AG04450 (cell line): Measurements from ENCODE around the gene IL23A. TPM values are rescaled to one million over a fixed set of nuclear protein-coding genes. Genes with fewer than 3 reads are reported as not detected.
A peak's percentile ranks its signal among the peaks of the same experiment; 100 is the strongest.

ENCODE experiments used
- CTCF ChIA-PET: fragments of 300-600, 350-600 bp; formaldehyde crosslinking; extraction: SDS; loops from one replicate; lab custom pipeline; 2022; ENCODE audit warnings: antibody characterized with exemption, inconsistent platforms; lab: Charles Lee
- POLR2A ChIA-PET: fragments of 350-600 bp; formaldehyde crosslinking; extraction: SDS; loops from one replicate; lab custom pipeline; 2021; ENCODE audit warnings: antibody characterized with exemption, inconsistent platforms; lab: Yijun Ruan, JAX
- DNase-seq: peaks from one replicate; pipeline ENCODE4 v3.0.0-alpha.2; 2011; ENCODE audit warnings: low read depth, low spot score
- H3K27ac ChIP-seq: one replicate; pipeline ENCODE4 v1.5.1; 2012; ENCODE audit warnings: low read depth, low read length, control low read depth
- H3K27me3 ChIP-seq: one replicate; pipeline ENCODE4 v1.6.0; 2012; ENCODE audit warnings: low read length; ENCODE audit not compliant: control insufficient read depth, insufficient read depth
- H3K4me3 ChIP-seq: 2 replicates; pipeline ENCODE4 v1.5.1; 2011; ENCODE audit warnings: mild to moderate bottlenecking, low read depth, low read length, control low read depth
- H3K9me3 ChIP-seq: 2 replicates; pipeline ENCODE4 v1.5.1; 2012; ENCODE audit warnings: low read length; ENCODE audit not compliant: control insufficient read depth, insufficient read depth
- CTCF ChIP-seq: IDR thresholded peaks from 2 replicates; pipeline ENCODE4 v1.5.1; 2011; ENCODE audit warnings: low read depth, low read length, control low read depth, inconsistent platforms
- polyA plus RNA-seq: library from polyadenylated mRNA; depleted of rRNA; stranded (reverse); fragments of >200 nt; gene quantifications from 2 replicates; pipeline ENCODE4 v1.2.3, GENCODE V29; 2011

Gene IL23A
- polyA plus RNA-seq, 1 experiment: not detected

GRCh38 chr12:56311003-56311402 lies 27.7 kb upstream of the IL23A start:
- Histone ChIP-seq H3K4me3 (no peak overlapping the region), H3K9me3 (no peaks in the 10 kb centered on the region; the same call in 1 of the 2 replicates), H3K27me3 (no peaks in the 10 kb centered on the region), H3K27ac (no peak overlapping the region)
- TF ChIP-seq CTCF: no peak
- no peak for DNase-seq
- ChIA-PET POLR2A (interaction anchor here (0.6 to 1.7 kb wide), 2 partner anchors 10 to 22 kb away, joined by 3 to 4 read pairs; no protein-coding TSS in a partner anchor), CTCF (interaction anchor here (0.5 to 2.3 kb wide), 3 partner anchors 21 to 153 kb away, joined by 3 to 6 read pairs (median 3); partner anchors contain the start of gene SMARCC2)

- Histone ChIP-seq H3K4me3 (peak overlapping the region; percentile 96), H3K27me3 (no peaks in the 10 kb centered on the region), H3K27ac (peak overlapping the region; percentile 68), H3K9me3 (no peaks in the 10 kb centered on the region; the same call in 1 of the 2 replicates)
- no peak for DNase-seq
- TF ChIP-seq CTCF: no peak
- ChIA-PET CTCF (interaction anchor here (0.5 to 3.1 kb wide), 6 partner anchors 43 to 442 kb away, joined by 3 to 16 read pairs (median 4); no protein-coding TSS in a partner anchor), POLR2A (interaction anchor here (0.7 to 2.8 kb wide), 16 partner anchors 10 to 149 kb away, joined by 3 to 21 read pairs (median 6); partner anchors contain the start of genes CS, IL23A, PAN2 and RNF41)
These were observed 23.4 kb upstream of the IL23A start for GRCh38 chr12:56315249-56315621.

- Histone ChIP-seq H3K27me3 (no peaks in the 10 kb centered on the region), H3K4me3 (peak within 1 kb of the TSS; percentile 96), H3K9me3 (no peaks in the 10 kb centered on the region; the same call in 1 of the 2 replicates), H3K27ac (peak within 1 kb of the TSS; percentile 92)
- POLR2A ChIA-PET: interaction anchor here (0.7 to 2.8 kb wide), 18 partner anchors 9 to 321 kb away, joined by 3 to 21 read pairs (median 6); partner anchors contain the start of genes CS, IL23A, PAN2 and RNF41
- no peak for TF ChIP-seq CTCF
- CTCF ChIA-PET: interaction anchor here (0.6 to 3.1 kb wide), 6 partner anchors 9 to 441 kb away, joined by 3 to 16 read pairs (median 4); no protein-coding TSS in a partner anchor
- DNase-seq: peak; percentile 88
These were observed 22.8 kb upstream of the IL23A start, which contains the start of gene CNPY2 for GRCh38 chr12:56315622-56316473. Gene CNPY2 (minus strand): TSS chr12:56315988. CDS start chr12:56315217, 771 bp downstream.

GRCh38 chr12:56317675-56318074 lies 21.0 kb upstream of the IL23A start:
- CTCF ChIA-PET: interaction anchor here (1.2 kb wide), 1 partner anchor 146 kb away, joined by 4 read pairs; no protein-coding TSS in a partner anchor
- H3K27ac ChIP-seq: no peak overlapping the region
- no peak overlapping the region for H3K4me3 ChIP-seq
- no peak for DNase-seq
- POLR2A ChIA-PET: interaction anchor here (2.8 kb wide), 1 partner anchor 16 kb away, joined by 13 read pairs; the partner anchor contains the start of gene PAN2
- no peak for TF ChIP-seq CTCF
- no peaks in the 10 kb centered on the region for H3K27me3 ChIP-seq
- no peaks in the 10 kb centered on the region; the same call in 1 of the 2 replicates for H3K9me3 ChIP-seq
